Adrenal gland (tissue), 12 donors: ENCODE measurements around the gene OTUB2. TPM values are rescaled to one million over a fixed set of nuclear protein-coding genes. Genes with fewer than 3 reads are reported as not detected.

ENCODE experiments used
- DNase-seq, 7 donors: peaks; one replicate each; pipeline ENCODE4 v3.0.0-alpha.2; 2019 to 2020
- H3K27ac ChIP-seq, 5 donors: fragments of 200-600 bp; sonication (generic) in 4 of 5; 1 replicate in 3 of 5; 2 replicates in 2 of 5; pipeline versions ENCODE4 v1.5.1 to v1.8.0; 2016 to 2020; ENCODE audit warnings: mild to moderate bottlenecking in 1 of 5
- H3K27me3 ChIP-seq: fragments of 200-600 bp; 2 replicates; pipeline ENCODE4 v1.8.0; 2021
- H3K36me3 ChIP-seq, 2 donors: fragments of 200-600 bp; replicated peaks in 1 of 2; 1 replicate in 1 of 2; 2 replicates in 1 of 2; pipeline versions ENCODE4 v1.5.1 to v1.8.0; 2018 to 2022
- H3K4me1 ChIP-seq, 2 donors: fragments of 200-600 bp; replicated peaks in 1 of 2; 1 replicate in 1 of 2; 2 replicates in 1 of 2; pipeline versions ENCODE4 v1.5.1 to v1.8.0; 2018 to 2021
- H3K4me3 ChIP-seq, 4 donors: fragments of 200-600 bp; sonication (generic) in 3 of 4; one replicate each; pipeline ENCODE4 v1.5.1; 2016 to 2018
- H3K9me3 ChIP-seq, 3 donors: fragments of 200-600 bp; sonication (generic) in 1 of 3; replicated peaks in 1 of 3; 1 replicate in 2 of 3; 2 replicates in 1 of 3; pipeline versions ENCODE4 v1.5.1 to v1.8.0; 2016 to 2021
- POLR2A ChIP-seq, 2 donors: fragments of 450-650 bp; IDR thresholded peaks; one replicate each; pipeline ENCODE4 v1.6.1; 2017; ENCODE audit warnings: antibody characterized with exemption in 2 of 2, mild to moderate bottlenecking in 2 of 2, moderate library complexity in 1 of 2
- WGBS, 4 donors: extraction: QIAGEN DNeasy Blood & Tissue Kit in 2 of 4; methylation state at CpG; one replicate each; pipeline versions ENCODE4 v1.1.5 to v1.1.7; 2013 to 2017; 5-methylcytosine and 5-hydroxymethylcytosine counted together
- intact Hi-C, 2 donors: fragments of 100-400 bp; cut with DNase I; formaldehyde crosslinking; loops; one replicate each; pipeline versions ENCODE4 v1.14.1 to v1.15.0; 2022 to 2023
- polyA plus RNA-seq, 3 donors: library from polyadenylated mRNA; stranded (reverse); fragments of 200-250 nt in 2 of 3; fragments of 350-450 nt in 1 of 3; fragmentation: Illumina TruSeq in 1 of 3; extraction: RNeasy Lipid Tissue Mini Kit (QIAGEN cat#74804) in 1 of 3; gene quantifications; one replicate each; pipeline ENCODE4 v1.2.3, GENCODE V29; 2013 to 2014
- total RNA-seq, 9 donors: library from RNA; depleted of rRNA in 4 of 9; stranded (reverse); fragments of >200 nt in 4 of 9; fragments of 120-200 nt in 1 of 9; fragmentation: NEBNext Ultra II Directional in 1 of 9; extraction: Animal tissue kit (Norgen Biotek cat#: 25700) in 1 of 9; gene quantifications; one replicate each; pipeline versions ENCODE4 v1.1.0 to v1.2.4, GENCODE V29; 2013 to 2023
- TF ChIP-seq, protein P1 (sequence below), 6 experiments: fragments of 450-650 bp in 4 of 6; fragments of 200-600 bp in 2 of 6; sonication (generic) in 1 of 6; IDR thresholded peaks; 1 replicate in 5 of 6; 2 replicates in 1 of 6; pipeline versions ENCODE4 v1.5.1 to v1.8.0; 2016 to 2021; ENCODE audit warnings: antibody characterized with exemption in 6 of 6, mild to moderate bottlenecking in 2 of 6, moderate library complexity in 1 of 6
- donor health status: healthy with polysubstance abuse.
- donor health status: Bipolar disorder and iron deficiency.
- donor health status: DM: yes; HTN: yes; CAD: no.
- donor health status: DM: no; HTN: no; CAD: no.
- donor health status: DM: no; HTN: no; CAD: no.
- donor health status: DM: yes; HTN: yes; CAD: no.

OTUB2 gene
- total and polyA plus RNA-seq, 12 donors: 0.17 to 10.7 (median 1.5) TPM

DNA sequence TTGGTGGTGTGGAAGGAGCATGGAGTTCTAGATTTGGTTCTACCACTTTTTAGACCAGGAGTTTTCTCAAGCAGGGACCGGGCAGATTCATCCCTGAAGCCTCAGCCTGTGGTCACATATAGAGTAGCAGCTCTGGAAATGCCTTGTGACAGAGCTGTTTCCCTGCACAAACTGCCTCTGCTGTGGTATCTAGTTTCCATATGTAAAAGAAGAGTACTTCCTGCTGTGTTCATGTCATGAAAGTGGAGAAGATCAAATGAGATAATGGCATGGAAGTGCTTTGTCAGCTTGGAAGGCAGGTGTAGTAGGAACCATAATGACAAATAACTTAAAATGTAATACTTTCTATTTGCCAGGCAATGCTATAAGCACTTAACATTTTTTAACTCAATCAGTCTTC lies 26.1 kb downstream of the OTUB2 start:
- WGBS, 4 donors: 88 to 95% (median 92%) methylated on average over 1 of the region's 1 CpG; no CpG with 5 or more reads in 1 of the 4 donors
- Histone ChIP-seq H3K27me3 (no peaks in the 10 kb centered on the region), H3K27ac (peak overlapping the region in 2 of 5 donors; percentile 13 to 41), H3K9me3 (no peaks in the 10 kb centered on the region), H3K36me3 (peaks cover 0 to 97% of the 10 kb centered on the region in 2 donors), H3K4me3 (no peak overlapping the region), H3K4me1 (peaks cover 15 to 18% of the 10 kb centered on the region in 2 donors)
- no peak for TF ChIP-seq POLR2A (IDR thresholded peaks at IDR 0.05)
- TF ChIP-seq, protein P1, sequence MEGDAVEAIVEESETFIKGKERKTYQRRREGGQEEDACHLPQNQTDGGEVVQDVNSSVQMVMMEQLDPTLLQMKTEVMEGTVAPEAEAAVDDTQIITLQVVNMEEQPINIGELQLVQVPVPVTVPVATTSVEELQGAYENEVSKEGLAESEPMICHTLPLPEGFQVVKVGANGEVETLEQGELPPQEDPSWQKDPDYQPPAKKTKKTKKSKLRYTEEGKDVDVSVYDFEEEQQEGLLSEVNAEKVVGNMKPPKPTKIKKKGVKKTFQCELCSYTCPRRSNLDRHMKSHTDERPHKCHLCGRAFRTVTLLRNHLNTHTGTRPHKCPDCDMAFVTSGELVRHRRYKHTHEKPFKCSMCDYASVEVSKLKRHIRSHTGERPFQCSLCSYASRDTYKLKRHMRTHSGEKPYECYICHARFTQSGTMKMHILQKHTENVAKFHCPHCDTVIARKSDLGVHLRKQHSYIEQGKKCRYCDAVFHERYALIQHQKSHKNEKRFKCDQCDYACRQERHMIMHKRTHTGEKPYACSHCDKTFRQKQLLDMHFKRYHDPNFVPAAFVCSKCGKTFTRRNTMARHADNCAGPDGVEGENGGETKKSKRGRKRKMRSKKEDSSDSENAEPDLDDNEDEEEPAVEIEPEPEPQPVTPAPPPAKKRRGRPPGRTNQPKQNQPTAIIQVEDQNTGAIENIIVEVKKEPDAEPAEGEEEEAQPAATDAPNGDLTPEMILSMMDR (IDR thresholded peaks at IDR 0.05): no peak
- peak in 1 of 7 donors; percentile 33 for DNase-seq
- intact Hi-C loops: no loop called here

DNA sequence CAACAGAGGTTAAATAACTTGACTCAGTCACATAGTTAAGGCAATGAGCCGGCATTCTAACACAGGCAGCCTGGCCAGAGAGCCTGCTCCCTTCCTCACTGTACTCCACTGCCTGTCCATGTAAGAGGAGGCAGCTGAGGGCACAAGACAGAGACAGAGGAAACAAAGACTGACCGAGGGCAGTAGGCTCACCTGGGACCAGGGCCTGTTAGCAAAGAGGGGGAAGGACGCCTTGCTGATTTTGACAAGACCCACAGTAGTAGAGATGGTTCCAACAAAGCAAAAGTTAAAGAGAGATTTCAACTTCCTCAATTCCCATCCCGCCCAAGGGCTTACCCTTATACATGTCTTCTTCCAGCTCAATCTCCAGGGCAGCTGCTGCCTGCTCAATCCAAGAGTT lies 26.5 kb downstream of the OTUB2 start:
- H3K36me3 ChIP-seq: peaks cover 0 to 97% of the 10 kb centered on the region in 2 donors
- intact Hi-C loops: no loop called here
- no peaks in the 10 kb centered on the region for H3K9me3 ChIP-seq
- no peaks in the 10 kb centered on the region for H3K27me3 ChIP-seq
- no peak overlapping the region for H3K4me3 ChIP-seq
- WGBS, 4 donors: 91 to 95% (median 93%) methylated on average over 4 of the region's 4 CpGs
- peak in 3 of 7 donors; percentile 10 to 27 (median 15) for DNase-seq
- TF ChIP-seq, protein P1 (IDR thresholded peaks at IDR 0.05): no peak
- TF ChIP-seq POLR2A (IDR thresholded peaks at IDR 0.05): no peak
- H3K27ac ChIP-seq: peak overlapping the region in 1 of 5 donors; percentile 41
- H3K4me1 ChIP-seq: peaks cover 20 to 23% of the 10 kb centered on the region in 2 donors

GRCh38 chr14:94054401-94054800 lies 28.3 kb downstream of the OTUB2 start:
- intact Hi-C loops: no loop called here
- H3K9me3 ChIP-seq: no peaks in the 10 kb centered on the region
- H3K27ac ChIP-seq: no peak overlapping the region
- DNase-seq: peak in 1 of 7 donors; percentile 20
- no peaks in the 10 kb centered on the region for H3K27me3 ChIP-seq
- peaks cover 35 to 40% of the 10 kb centered on the region in 2 donors for H3K4me1 ChIP-seq
- 92 to 100% (median 97%) methylated on average over 1 of the region's 1 CpG for WGBS, 4 donors
- H3K4me3 ChIP-seq: no peak overlapping the region
- TF ChIP-seq, protein P1 (IDR thresholded peaks at IDR 0.05): no peak
- no peak for TF ChIP-seq POLR2A (IDR thresholded peaks at IDR 0.05)
- H3K36me3 ChIP-seq: peaks cover 0 to 95% of the 10 kb centered on the region in 2 donors

GRCh38 chr14:94054936-94055335 lies 28.8 kb downstream of the OTUB2 start:
- no peak overlapping the region for H3K27ac ChIP-seq
- WGBS, 4 donors: 86 to 89% (median 87%) methylated on average over 7 of the region's 7 CpGs
- no peaks in the 10 kb centered on the region for H3K27me3 ChIP-seq
- peaks cover 38 to 45% of the 10 kb centered on the region in 2 donors for H3K4me1 ChIP-seq
- intact Hi-C loops: no loop called here
- H3K4me3 ChIP-seq: no peak overlapping the region
- peaks cover 0 to 95% of the 10 kb centered on the region in 2 donors for H3K36me3 ChIP-seq
- H3K9me3 ChIP-seq: no peaks in the 10 kb centered on the region
- TF ChIP-seq, protein P1 (IDR thresholded peaks at IDR 0.05): no peak
- TF ChIP-seq POLR2A (IDR thresholded peaks at IDR 0.05): no peak
- DNase-seq: peak in 1 of 7 donors; percentile 35
